ENCODE results near the gene OR10A3.

OR10A3 gene

DNA sequence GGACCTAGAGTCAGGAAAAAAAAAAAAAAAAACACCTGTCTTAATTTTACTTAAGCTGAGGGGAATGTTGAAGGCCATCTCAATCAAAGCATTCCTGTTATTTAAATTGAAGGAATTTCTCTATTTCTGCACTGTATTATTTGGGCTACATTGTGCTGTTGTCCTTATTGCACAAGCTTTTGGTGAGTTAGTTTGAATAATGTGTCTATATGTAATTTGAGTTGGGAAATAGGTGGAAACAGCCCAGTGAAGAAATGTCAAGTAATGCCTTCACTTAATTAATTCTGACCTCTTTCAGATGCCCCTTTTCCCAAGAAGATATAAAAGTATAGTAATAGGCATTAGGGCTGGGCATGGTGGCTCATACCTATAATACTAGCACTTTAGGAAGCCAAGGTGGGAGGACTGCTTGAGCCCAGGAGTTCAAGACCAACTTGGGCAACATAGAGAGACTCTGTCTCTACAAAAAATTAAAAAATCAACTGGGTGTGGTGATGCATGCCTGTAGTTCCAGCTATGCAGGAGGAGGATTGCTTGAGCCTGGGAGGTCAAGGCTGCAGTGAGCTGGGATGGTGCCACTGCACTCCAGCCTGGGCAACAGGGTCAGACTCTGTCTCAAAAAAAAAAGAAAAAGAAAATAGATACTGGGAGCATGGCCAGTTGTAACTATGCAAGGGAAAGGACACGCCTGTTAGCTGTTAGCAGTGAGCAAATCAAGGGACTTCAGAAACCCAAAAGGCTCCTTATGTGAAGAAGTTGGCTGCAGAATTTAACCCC lies 45.3 kb downstream of the OR10A3 start:
- H3K9ac ChIP-seq (ENCODE audit: low read length) = no peak overlapping the region
- H3K9me2 ChIP-seq (replicated peaks; ENCODE audit: insufficient read depth, low read length) = no peaks in the 10 kb centered on the region
- no peak overlapping the region for H3K4me2 ChIP-seq (ENCODE audit: low read depth, low read length)
- no peak for DNase-seq
- no peaks in the 10 kb centered on the region for H3K36me3 ChIP-seq (replicated peaks; ENCODE audit: insufficient read depth, low read length)
- H3K4me1 ChIP-seq (ENCODE audit: low read length) = no peaks in the 10 kb centered on the region
- no peak for TF ChIP-seq EZH2phosphoT487 (IDR thresholded peaks at IDR 0.05; ENCODE audit: low read length)
- TF ChIP-seq, protein P1, sequence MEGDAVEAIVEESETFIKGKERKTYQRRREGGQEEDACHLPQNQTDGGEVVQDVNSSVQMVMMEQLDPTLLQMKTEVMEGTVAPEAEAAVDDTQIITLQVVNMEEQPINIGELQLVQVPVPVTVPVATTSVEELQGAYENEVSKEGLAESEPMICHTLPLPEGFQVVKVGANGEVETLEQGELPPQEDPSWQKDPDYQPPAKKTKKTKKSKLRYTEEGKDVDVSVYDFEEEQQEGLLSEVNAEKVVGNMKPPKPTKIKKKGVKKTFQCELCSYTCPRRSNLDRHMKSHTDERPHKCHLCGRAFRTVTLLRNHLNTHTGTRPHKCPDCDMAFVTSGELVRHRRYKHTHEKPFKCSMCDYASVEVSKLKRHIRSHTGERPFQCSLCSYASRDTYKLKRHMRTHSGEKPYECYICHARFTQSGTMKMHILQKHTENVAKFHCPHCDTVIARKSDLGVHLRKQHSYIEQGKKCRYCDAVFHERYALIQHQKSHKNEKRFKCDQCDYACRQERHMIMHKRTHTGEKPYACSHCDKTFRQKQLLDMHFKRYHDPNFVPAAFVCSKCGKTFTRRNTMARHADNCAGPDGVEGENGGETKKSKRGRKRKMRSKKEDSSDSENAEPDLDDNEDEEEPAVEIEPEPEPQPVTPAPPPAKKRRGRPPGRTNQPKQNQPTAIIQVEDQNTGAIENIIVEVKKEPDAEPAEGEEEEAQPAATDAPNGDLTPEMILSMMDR (IDR thresholded peaks at IDR 0.05; ENCODE audit: low read length) = no peak
- no peak for TF ChIP-seq EZH2 (optimal IDR thresholded peaks at IDR 0.05; ENCODE audit: low read depth, low read length)
- H2AFZ ChIP-seq (ENCODE audit: low read length) = no peak overlapping the region
- no peak overlapping the region for H3K27ac ChIP-seq (ENCODE audit: low read length)
- no peaks in the 10 kb centered on the region for H3K79me2 ChIP-seq (ENCODE audit: low read length)
- H4K20me1 ChIP-seq (ENCODE audit: insufficient read depth, low read length) = no peaks in the 10 kb centered on the region
- H3K9me3 ChIP-seq (replicated peaks; ENCODE audit: insufficient read depth, low read length) = no peaks in the 10 kb centered on the region
- H3F3A ChIP-seq (ENCODE audit: insufficient read depth, low read length) = no peaks in the 10 kb centered on the region
- no peaks in the 10 kb centered on the region for H3K27me3 ChIP-seq (replicated peaks; ENCODE audit: insufficient read depth, low read length)
- no peak overlapping the region for H3K4me3 ChIP-seq (ENCODE audit: low read length)

DNA sequence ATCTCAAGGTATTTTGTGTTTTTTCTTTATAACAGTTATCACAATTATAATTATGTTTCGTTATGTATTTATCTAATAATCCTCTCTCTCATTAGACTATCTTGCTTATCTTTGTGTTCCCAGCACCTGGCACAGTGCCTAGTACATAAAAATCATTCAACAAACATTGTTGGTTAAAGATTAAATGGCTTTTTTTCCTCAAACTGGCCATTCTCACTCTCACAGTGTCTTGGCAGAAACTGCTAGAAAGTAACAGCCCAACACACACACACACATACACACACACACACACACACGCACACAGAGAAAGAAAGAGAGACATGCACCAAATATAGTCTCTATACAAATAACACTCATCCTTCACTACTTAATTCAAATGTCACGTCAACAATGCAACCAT lies 47.3 kb downstream of the OR10A3 start:
- H3K9me2 ChIP-seq (replicated peaks; ENCODE audit: insufficient read depth, low read length) = no peaks in the 10 kb centered on the region
- no peak overlapping the region for H3K4me3 ChIP-seq (ENCODE audit: low read length)
- no peak overlapping the region for H2AFZ ChIP-seq (ENCODE audit: low read length)
- no peaks in the 10 kb centered on the region for H3K4me1 ChIP-seq (ENCODE audit: low read length)
- H3K79me2 ChIP-seq (ENCODE audit: low read length) = no peaks in the 10 kb centered on the region
- no peaks in the 10 kb centered on the region for H3F3A ChIP-seq (ENCODE audit: insufficient read depth, low read length)
- no peaks in the 10 kb centered on the region for H3K27me3 ChIP-seq (replicated peaks; ENCODE audit: insufficient read depth, low read length)
- H3K4me2 ChIP-seq (ENCODE audit: low read depth, low read length) = no peak overlapping the region
- no peaks in the 10 kb centered on the region for H3K36me3 ChIP-seq (replicated peaks; ENCODE audit: insufficient read depth, low read length)
- TF ChIP-seq EZH2 (optimal IDR thresholded peaks at IDR 0.05; ENCODE audit: low read depth, low read length) (no peak), EZH2phosphoT487 (IDR thresholded peaks at IDR 0.05; ENCODE audit: low read length) (no peak)
- TF ChIP-seq, protein P1 (IDR thresholded peaks at IDR 0.05; ENCODE audit: low read length) = no peak
- H4K20me1 ChIP-seq (ENCODE audit: insufficient read depth, low read length) = no peaks in the 10 kb centered on the region
- no peak for DNase-seq
- H3K9me3 ChIP-seq (replicated peaks; ENCODE audit: insufficient read depth, low read length) = no peaks in the 10 kb centered on the region
- H3K9ac ChIP-seq (ENCODE audit: low read length) = no peak overlapping the region
- H3K27ac ChIP-seq (ENCODE audit: low read length) = no peak overlapping the region

DNA sequence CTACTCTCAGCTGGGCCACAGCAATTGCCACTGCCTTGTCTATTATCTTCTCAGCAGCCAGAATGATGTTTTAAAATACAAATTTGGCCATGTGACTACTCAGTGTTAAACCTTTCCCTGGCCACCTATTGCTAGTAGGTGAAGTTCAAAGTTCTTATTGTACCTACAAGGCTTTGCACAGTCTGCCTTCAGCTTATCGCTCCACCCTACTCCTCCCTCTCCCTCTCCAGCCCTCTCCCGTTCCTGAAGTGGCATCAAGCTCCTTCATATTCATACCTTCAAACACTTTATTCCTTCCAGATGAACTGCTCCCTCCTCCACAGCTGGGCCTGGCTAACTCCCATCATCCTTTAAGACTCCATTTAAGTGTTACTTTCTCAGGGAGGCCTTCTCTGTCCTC lies 47.7 kb downstream of the OR10A3 start:
- Histone ChIP-seq H3K27me3 (replicated peaks; ENCODE audit: insufficient read depth, low read length) (no peaks in the 10 kb centered on the region), H3K4me2 (ENCODE audit: low read depth, low read length) (no peak overlapping the region), H3K9me3 (replicated peaks; ENCODE audit: insufficient read depth, low read length) (no peaks in the 10 kb centered on the region), H3K4me1 (ENCODE audit: low read length) (no peaks in the 10 kb centered on the region), H3F3A (ENCODE audit: insufficient read depth, low read length) (no peaks in the 10 kb centered on the region), H3K4me3 (ENCODE audit: low read length) (no peak overlapping the region), H3K79me2 (ENCODE audit: low read length) (no peaks in the 10 kb centered on the region), H3K27ac (ENCODE audit: low read length) (no peak overlapping the region), H3K9me2 (replicated peaks; ENCODE audit: insufficient read depth, low read length) (no peaks in the 10 kb centered on the region), H3K36me3 (replicated peaks; ENCODE audit: insufficient read depth, low read length) (no peaks in the 10 kb centered on the region), H4K20me1 (ENCODE audit: insufficient read depth, low read length) (no peaks in the 10 kb centered on the region), H3K9ac (ENCODE audit: low read length) (no peak overlapping the region), H2AFZ (ENCODE audit: low read length) (no peak overlapping the region)
- TF ChIP-seq EZH2 (optimal IDR thresholded peaks at IDR 0.05; ENCODE audit: low read depth, low read length) (no peak), EZH2phosphoT487 (IDR thresholded peaks at IDR 0.05; ENCODE audit: low read length) (no peak)
- TF ChIP-seq, protein P1 (IDR thresholded peaks at IDR 0.05; ENCODE audit: low read length) = no peak
- no peak for DNase-seq

Data from MM.1S (cell line).